GM18870 (cell line): ENCODE data around the gene PIP5KL1.

Experiments used
- ATAC-seq: cut with Tn5 transposase; IDR thresholded peaks from one replicate; pipeline ENCODE4 v1.9.1; 2021; ENCODE audit warnings: moderate library complexity; ENCODE audit not compliant: unreplicated experiment

Gene PIP5KL1

GRCh38 chr9:127968700-127969383 lies 38.3 kb upstream of the PIP5KL1 start:
- no peak for ATAC-seq

GRCh38 chr9:127968042-127968441 lies 37.5 kb upstream of the PIP5KL1 start:
- no peak for ATAC-seq

- ATAC-seq: no peak
Measured at GRCh38 chr9:127967151-127967809, 36.7 kb upstream of the PIP5KL1 start.

- no peak for ATAC-seq
Measured at GRCh38 chr9:127966416-127967150, 36.0 kb upstream of the PIP5KL1 start.

GRCh38 chr9:127965953-127966352 lies 35.4 kb upstream of the PIP5KL1 start:
- ATAC-seq: no peak

- no peak for ATAC-seq
Measured at GRCh38 chr9:127963359-127964064, 32.9 kb upstream of the PIP5KL1 start.

- ATAC-seq: no peak
Measured at GRCh38 chr9:127963041-127963358, 32.4 kb upstream of the PIP5KL1 start.

- no peak for ATAC-seq
Measured at GRCh38 chr9:127962278-127962677, 31.7 kb upstream of the PIP5KL1 start.

GRCh38 chr9:127961613-127962155 lies 31.1 kb upstream of the PIP5KL1 start:
- ATAC-seq: no peak

GRCh38 chr9:127961155-127961490 lies 30.5 kb upstream of the PIP5KL1 start:
- ATAC-seq: no peak

GRCh38 chr9:127960410-127961154 lies 30.0 kb upstream of the PIP5KL1 start:
- ATAC-seq: no peak

- ATAC-seq: no peak
Measured at GRCh38 chr9:127959841-127960409, 29.3 kb upstream of the PIP5KL1 start.

GRCh38 chr9:127959398-127959797 lies 28.8 kb upstream of the PIP5KL1 start:
- no peak for ATAC-seq

- ATAC-seq: no peak
Measured at GRCh38 chr9:127958728-127959127, 28.2 kb upstream of the PIP5KL1 start.

- ATAC-seq: no peak
Measured at GRCh38 chr9:127955294-127956015, 24.9 kb upstream of the PIP5KL1 start.

GRCh38 chr9:127954831-127955293 lies 24.3 kb upstream of the PIP5KL1 start:
- no peak for ATAC-seq

GRCh38 chr9:127953768-127954505 lies 23.4 kb upstream of the PIP5KL1 start:
- no peak for ATAC-seq

GRCh38 chr9:127953154-127953553 lies 22.6 kb upstream of the PIP5KL1 start:
- no peak for ATAC-seq
